ENCODE measurements around the gene TPMT.
A peak's percentile ranks its signal among the peaks of the same experiment; 100 is the strongest.
"Not testable (repeated sequence)": the region's sequence is repeated elsewhere in the genome, so short reads cannot be mapped to it uniquely, and the experiment has no call there.

The TPMT gene

GRCh38 chr6:18155150-18155863 is 430 bp upstream of the TPMT start, which contains the start of gene KDM1B:
Gene KDM1B (plus strand): TSS chr6:18155422. CDS start chr6:18159896, 4,474 bp downstream.
- peak; percentile 96 for DNase-seq

GRCh38 chr6:18153311-18153703 is 1.6 kb downstream of the TPMT start:
- DNase-seq = no peak

GRCh38 chr6:18151801-18152200 is 3.1 kb downstream of the TPMT start:
- no peak for DNase-seq

- DNase-seq = not testable (repeated sequence)
Measured at GRCh38 chr6:18151391-18151790, 3.5 kb downstream of the TPMT start.

GRCh38 chr6:18148304-18149025 is 6.4 kb downstream of the TPMT start:
- DNase-seq = no peak

GRCh38 chr6:18147616-18148015 is 7.3 kb downstream of the TPMT start:
- DNase-seq = no peak

GRCh38 chr6:18147160-18147559 is 7.7 kb downstream of the TPMT start:
- DNase-seq = no peak

- DNase-seq = no peak
Measured at GRCh38 chr6:18142591-18142861, 12.4 kb downstream of the TPMT start.

- no peak for DNase-seq
Measured at GRCh38 chr6:18141805-18142590, 12.9 kb downstream of the TPMT start.

GRCh38 chr6:18139935-18140621 is 14.8 kb downstream of the TPMT start:
- DNase-seq = no peak

GRCh38 chr6:18138906-18139305 is 16.0 kb downstream of the TPMT start:
- no peak for DNase-seq

GRCh38 chr6:18136260-18136659 is 18.6 kb downstream of the TPMT start:
- DNase-seq = no peak

GRCh38 chr6:18135171-18135570 is 19.7 kb downstream of the TPMT start:
- DNase-seq = no peak

- no peak for DNase-seq
Measured at GRCh38 chr6:18132346-18132745, 22.5 kb downstream of the TPMT start.

GRCh38 chr6:18126121-18126520 is 28.8 kb downstream of the TPMT start:
- no peak for DNase-seq

- DNase-seq = peak; percentile 43
Measured at GRCh38 chr6:18122128-18123093, 32.5 kb downstream of the TPMT start, which contains the start of gene NHLRC1. Gene NHLRC1 (minus strand): TSS chr6:18122677. CDS start chr6:18122606, 71 bp downstream.

- DNase-seq = no peak
Measured at GRCh38 chr6:18121580-18122127, 33.2 kb downstream of the TPMT start.

GRCh38 chr6:18119236-18119635 is 35.6 kb downstream of the TPMT start:
- no peak for DNase-seq

GRCh38 chr6:18118330-18118729 is 36.5 kb downstream of the TPMT start:
- DNase-seq = no peak

- no peak for DNase-seq
Measured at GRCh38 chr6:18117136-18117535, 37.7 kb downstream of the TPMT start.

- DNase-seq = no peak
Measured at GRCh38 chr6:18115356-18115755, 39.5 kb downstream of the TPMT start.
